ENCODE measurements around the gene APBA1. TPM values are rescaled to one million over a fixed set of nuclear protein-coding genes. Genes with fewer than 3 reads are reported as not detected.

APBA1 gene
- total RNA-seq, 2 experiments from 2014 or later, result 0.47 to 1.4 TPM

- Histone ChIP-seq H3K36me3 (ENCODE audit: insufficient read depth, low read length) (no peaks in the 10 kb centered on the region), H3K27me3 (ENCODE audit: control insufficient read depth in 1 of 2, insufficient read depth in 2 of 2, low read length in 2 of 2) (no peaks in the 10 kb centered on the region), H3K4me1 (ENCODE audit: insufficient read depth, low read length) (no peaks in the 10 kb centered on the region), H3K9me3 (ENCODE audit: control insufficient read depth in 1 of 2, insufficient read depth in 1 of 2, low read length in 2 of 2) (no peaks in the 10 kb centered on the region), H3K27ac (ENCODE audit: low read depth in 1 of 2, low read length in 2 of 2) (no peak overlapping the region), H3K4me3 (ENCODE audit: low read length) (no peak overlapping the region)
- Mint-ChIP-seq H3K36me3 (ENCODE audit: low read depth) (no peaks in the 10 kb centered on the region), H3K9me3 (no peaks in the 10 kb centered on the region), H3K27me3 (peaks cover 20% of the 10 kb centered on the region), H3K27ac (no peak overlapping the region), H3K4me1 (ENCODE audit: low read depth) (no peaks in the 10 kb centered on the region), H3K4me3 (no peak overlapping the region)
- no peak for TF ChIP-seq CTCF (IDR thresholded peaks at IDR 0.05)
- CTCF ChIA-PET, result no interaction called here
- no peak for DNase-seq
- intact Hi-C loops (cut with DNase I, micrococcal nuclease), result no loop called here
- POLR2A ChIA-PET, result no interaction called here
- ATAC-seq (ENCODE audit: poor library complexity), result no peak
These were observed 49.5 kb downstream of the APBA1 start for GRCh38 chr9:69622676-69623075.

- POLR2A ChIA-PET, result no interaction called here
- no peaks in the 10 kb centered on the region for H3K4me1 Mint-ChIP-seq (ENCODE audit: low read depth)
- no peak overlapping the region for H3K4me3 Mint-ChIP-seq
- TF ChIP-seq CTCF (IDR thresholded peaks at IDR 0.05), result no peak
- CTCF ChIA-PET, result interaction anchor here (1.2 kb wide), 1 partner anchor 12 kb away, joined by 3 read pairs; no protein-coding TSS in a partner anchor
- DNase-seq (no peak), ATAC-seq (ENCODE audit: poor library complexity) (no peak)
- H3K9me3 Mint-ChIP-seq, result no peaks in the 10 kb centered on the region
- no peak overlapping the region for H3K27ac ChIP-seq (ENCODE audit: low read depth in 1 of 2, low read length in 2 of 2)
- no peaks in the 10 kb centered on the region for H3K9me3 ChIP-seq (ENCODE audit: control insufficient read depth in 1 of 2, insufficient read depth in 1 of 2, low read length in 2 of 2)
- H3K4me3 ChIP-seq (ENCODE audit: low read length), result no peak overlapping the region
- intact Hi-C loops (cut with DNase I, micrococcal nuclease), result no loop called here
- H3K36me3 ChIP-seq (ENCODE audit: insufficient read depth, low read length), result no peaks in the 10 kb centered on the region
- H3K27me3 Mint-ChIP-seq, result peaks cover 15% of the 10 kb centered on the region
- H3K4me1 ChIP-seq (ENCODE audit: insufficient read depth, low read length), result no peaks in the 10 kb centered on the region
- H3K27ac Mint-ChIP-seq, result no peak overlapping the region
- no peaks in the 10 kb centered on the region for H3K27me3 ChIP-seq (ENCODE audit: control insufficient read depth in 1 of 2, insufficient read depth in 2 of 2, low read length in 2 of 2)
- H3K36me3 Mint-ChIP-seq (ENCODE audit: low read depth), result no peaks in the 10 kb centered on the region
These were observed 50.3 kb downstream of the APBA1 start for GRCh38 chr9:69621730-69622460.

- DNase-seq (no peak), ATAC-seq (ENCODE audit: poor library complexity) (no peak)
- H3K9me3 ChIP-seq (ENCODE audit: control insufficient read depth in 1 of 2, insufficient read depth in 1 of 2, low read length in 2 of 2), result no peaks in the 10 kb centered on the region
- no peak overlapping the region for H3K27ac ChIP-seq (ENCODE audit: low read depth in 1 of 2, low read length in 2 of 2)
- Mint-ChIP-seq H3K36me3 (ENCODE audit: low read depth) (no peaks in the 10 kb centered on the region), H3K27me3 (peaks cover 10% of the 10 kb centered on the region), H3K9me3 (no peaks in the 10 kb centered on the region), H3K27ac (no peak overlapping the region), H3K4me3 (no peak overlapping the region), H3K4me1 (ENCODE audit: low read depth) (no peaks in the 10 kb centered on the region)
- H3K27me3 ChIP-seq (ENCODE audit: control insufficient read depth in 1 of 2, insufficient read depth in 2 of 2, low read length in 2 of 2), result no peaks in the 10 kb centered on the region
- POLR2A ChIA-PET, result no interaction called here
- no peaks in the 10 kb centered on the region for H3K36me3 ChIP-seq (ENCODE audit: insufficient read depth, low read length)
- intact Hi-C loops (cut with DNase I, micrococcal nuclease), result no loop called here
- no peak overlapping the region for H3K4me3 ChIP-seq (ENCODE audit: low read length)
- CTCF ChIA-PET, result interaction anchor here (1.2 kb wide), 1 partner anchor 11 kb away, joined by 3 read pairs; no protein-coding TSS in a partner anchor
- no peaks in the 10 kb centered on the region for H3K4me1 ChIP-seq (ENCODE audit: insufficient read depth, low read length)
- no peak for TF ChIP-seq CTCF (IDR thresholded peaks at IDR 0.05)
These were observed 51.4 kb downstream of the APBA1 start for GRCh38 chr9:69620731-69621130.

All from CD4-positive, alpha-beta T cell (primary cell).